Endothelial cell of umbilical vein (primary cell): Measurements from ENCODE around the gene LRCH3.

Experiments
- EZH2 ChIP-seq: IDR thresholded peaks from 2 replicates; pipeline ENCODE4 v1.6.1; 2012; ENCODE audit warnings: borderline replicate concordance, low read depth, mild to moderate bottlenecking, moderate library complexity, low read length, inconsistent platforms; ENCODE audit not compliant: severe bottlenecking
- FOS ChIP-seq: IDR thresholded peaks from 2 replicates; pipeline ENCODE4 v1.6.1; 2011; ENCODE audit warnings: mild to moderate bottlenecking, low read length, moderate library complexity, borderline replicate concordance; ENCODE audit not compliant: insufficient read depth
- GATA2 ChIP-seq: IDR thresholded peaks from 2 replicates; pipeline ENCODE4 v1.7.0; 2011; ENCODE audit warnings: low read depth, mild to moderate bottlenecking, moderate library complexity, mixed read lengths, low read length; ENCODE audit not compliant: insufficient read length, insufficient read depth
- JUN ChIP-seq: IDR thresholded peaks from 2 replicates; pipeline ENCODE4 v1.6.1; 2011; ENCODE audit warnings: borderline replicate concordance, low read depth; ENCODE audit not compliant: insufficient read length, insufficient read depth
- MYC ChIP-seq: IDR thresholded peaks from one replicate; pipeline ENCODE4 v1.6.1; 2011; ENCODE audit warnings: mild to moderate bottlenecking, low read depth, low read length
- POLR2A ChIP-seq: IDR thresholded peaks from 2 replicates; pipeline ENCODE4 v1.6.1; 2012; ENCODE audit warnings: low read depth, mild to moderate bottlenecking, control low read depth, low read length
- POLR2AphosphoS5 ChIP-seq: IDR thresholded peaks from 2 replicates; pipeline ENCODE4 v1.6.1; 2012; ENCODE audit warnings: low read depth, mild to moderate bottlenecking, control low read depth, low read length, moderate library complexity; ENCODE audit not compliant: insufficient read depth
- TF ChIP-seq, protein P1 (sequence below), 2 donors: IDR thresholded peaks; 1 replicate in 1 of 2; 2 replicates in 1 of 2; pipeline ENCODE4 v1.5.1; 2011; ENCODE audit warnings: low read length in 2 of 2, mild to moderate bottlenecking in 2 of 2, moderate library complexity in 2 of 2, control low read depth in 1 of 2, inconsistent platforms in 1 of 2, low read depth in 1 of 2; ENCODE audit not compliant: insufficient read depth in 1 of 2; ENCODE audit errors: extremely low read depth in 1 of 2
- TF ChIP-seq, protein P2 (sequence below): IDR thresholded peaks from 2 replicates; pipeline ENCODE4 v1.6.1; 2011; ENCODE audit not compliant: insufficient read depth, insufficient read length

DNA sequence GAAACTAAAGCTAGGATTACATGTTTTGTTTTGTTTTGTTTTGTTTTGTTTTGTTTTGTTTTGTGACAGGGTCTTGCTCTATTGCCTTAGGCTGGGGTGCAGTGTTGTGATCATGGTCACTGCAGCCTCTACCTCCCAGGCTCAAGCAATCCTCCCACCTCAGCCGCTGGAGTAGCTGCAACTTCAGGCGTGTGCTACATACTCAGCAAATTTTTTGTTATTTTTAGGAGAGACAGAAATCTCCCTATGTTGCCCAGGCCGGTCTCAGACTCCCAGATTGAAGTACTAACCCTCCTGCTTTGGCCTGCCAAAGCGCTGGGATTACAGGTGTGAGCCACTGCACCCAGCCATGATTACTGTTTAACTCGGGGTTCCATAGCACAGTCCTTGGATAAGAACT lies 50.7 kb downstream of the LRCH3 start:
- TF ChIP-seq MYC = no peak
- TF ChIP-seq EZH2 = no peak
- TF ChIP-seq, protein P1, sequence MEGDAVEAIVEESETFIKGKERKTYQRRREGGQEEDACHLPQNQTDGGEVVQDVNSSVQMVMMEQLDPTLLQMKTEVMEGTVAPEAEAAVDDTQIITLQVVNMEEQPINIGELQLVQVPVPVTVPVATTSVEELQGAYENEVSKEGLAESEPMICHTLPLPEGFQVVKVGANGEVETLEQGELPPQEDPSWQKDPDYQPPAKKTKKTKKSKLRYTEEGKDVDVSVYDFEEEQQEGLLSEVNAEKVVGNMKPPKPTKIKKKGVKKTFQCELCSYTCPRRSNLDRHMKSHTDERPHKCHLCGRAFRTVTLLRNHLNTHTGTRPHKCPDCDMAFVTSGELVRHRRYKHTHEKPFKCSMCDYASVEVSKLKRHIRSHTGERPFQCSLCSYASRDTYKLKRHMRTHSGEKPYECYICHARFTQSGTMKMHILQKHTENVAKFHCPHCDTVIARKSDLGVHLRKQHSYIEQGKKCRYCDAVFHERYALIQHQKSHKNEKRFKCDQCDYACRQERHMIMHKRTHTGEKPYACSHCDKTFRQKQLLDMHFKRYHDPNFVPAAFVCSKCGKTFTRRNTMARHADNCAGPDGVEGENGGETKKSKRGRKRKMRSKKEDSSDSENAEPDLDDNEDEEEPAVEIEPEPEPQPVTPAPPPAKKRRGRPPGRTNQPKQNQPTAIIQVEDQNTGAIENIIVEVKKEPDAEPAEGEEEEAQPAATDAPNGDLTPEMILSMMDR (IDR thresholded peaks at IDR 0.05; ENCODE audit: extremely low read depth in 1 of 2, insufficient read depth in 1 of 2, low read depth in 1 of 2, low read length in 2 of 2) = no peak
- TF ChIP-seq POLR2AphosphoS5 = no peak
- TF ChIP-seq POLR2A = no peak
- TF ChIP-seq JUN = no peak
- TF ChIP-seq, protein P2, sequence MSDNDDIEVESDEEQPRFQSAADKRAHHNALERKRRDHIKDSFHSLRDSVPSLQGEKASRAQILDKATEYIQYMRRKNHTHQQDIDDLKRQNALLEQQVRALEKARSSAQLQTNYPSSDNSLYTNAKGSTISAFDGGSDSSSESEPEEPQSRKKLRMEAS = no peak
- no peak for TF ChIP-seq FOS
- no peak for TF ChIP-seq GATA2
